HepG2 (cell line): Measurements from ENCODE around the gene GGT7.

Experiments used
- CBFB ChIP-seq: sonication (generic); formaldehyde crosslinking; IDR thresholded peaks from 2 replicates; pipeline ENCODE4 v1.4.0; 2020; ENCODE audit warnings: missing genetic modification reagents
- CTCF ChIP-seq: sonication (generic); formaldehyde crosslinking; IDR thresholded peaks from 2 replicates; pipeline ENCODE4 v1.5.0; 2020; ENCODE audit warnings: mild to moderate bottlenecking, missing genetic modification reagents, moderate library complexity
- PAWR ChIP-seq: sonication (generic); formaldehyde crosslinking; IDR thresholded peaks from 2 replicates; pipeline ENCODE4 v1.4.0; 2020; ENCODE audit warnings: missing genetic modification reagents, mild to moderate bottlenecking, borderline replicate concordance
- REST ChIP-seq, 2 experiments: IDR thresholded peaks; 2 replicates each; pipeline ENCODE4 v1.6.1; 2011 to 2012; ENCODE audit warnings: low read length in 2 of 2, borderline replicate concordance in 1 of 2, low read depth in 1 of 2, mild to moderate bottlenecking in 1 of 2, moderate library complexity in 1 of 2
- RFX5 ChIP-seq: IDR thresholded peaks from 2 replicates; pipeline ENCODE4 v1.6.1; 2011; ENCODE audit warnings: low read depth, low read length, improper control_type of control experiment
- TBL1XR1 ChIP-seq: fragments of 150-350 bp; IDR thresholded peaks from 2 replicates; pipeline ENCODE4 v1.6.1; 2014; ENCODE audit warnings: borderline replicate concordance, low read length; ENCODE audit not compliant: partially characterized antibody
- ZBTB1 ChIP-seq: sonication (generic); formaldehyde crosslinking; IDR thresholded peaks from 2 replicates; pipeline ENCODE4 v1.4.0; 2020; ENCODE audit warnings: missing genetic modification reagents, borderline replicate concordance
- ZFP36 ChIP-seq: fragments of 150-350 bp; IDR thresholded peaks from 2 replicates; pipeline ENCODE4 v1.6.1; 2018; ENCODE audit warnings: borderline replicate concordance, low read length, low read depth; ENCODE audit not compliant: partially characterized antibody
- ZNF292 ChIP-seq: sonication (generic); formaldehyde crosslinking; IDR thresholded peaks from 2 replicates; pipeline ENCODE4 v1.8.1; 2022; ENCODE audit warnings: mild to moderate bottlenecking, low read depth, missing genetic modification reagents, borderline replicate concordance
- ZNF775 ChIP-seq: sonication (generic); formaldehyde crosslinking; IDR thresholded peaks from 2 replicates; pipeline ENCODE4 v1.4.0; 2020; ENCODE audit warnings: missing genetic modification reagents, mild to moderate bottlenecking, moderate library complexity, borderline replicate concordance
- ZNF776 ChIP-seq: sonication (generic); formaldehyde crosslinking; IDR thresholded peaks from 2 replicates; pipeline ENCODE4 v1.4.0; 2020; ENCODE audit warnings: mild to moderate bottlenecking, missing genetic modification reagents
- ZSCAN29 ChIP-seq: sonication (generic); formaldehyde crosslinking; conservative IDR thresholded peaks from 2 replicates; pipeline ENCODE4 v1.4.0; 2020; ENCODE audit warnings: mild to moderate bottlenecking, missing genetic modification reagents

GRCh38 chr20:34850969-34851368, 21.7 kb downstream of the GGT7 start:
- TF ChIP-seq REST (IDR thresholded peaks at IDR 0.05; ENCODE audit: borderline replicate concordance in 1 of 2, low read depth in 1 of 2, low read length in 2 of 2) (no peak), ZNF776 (no peak), ZNF292 (CRISPR knock-in tag) (no peak), TBL1XR1 (no peak), ZSCAN29 (CRISPR knock-in tag) (no peak), PAWR (no peak), CTCF (CRISPR knock-in tag) (no peak), ZBTB1 (CRISPR knock-in tag) (no peak), RFX5 (no peak), ZFP36 (no peak), ZNF775 (CRISPR knock-in tag) (no peak), CBFB (CRISPR knock-in tag) (no peak)
